GM19193 (cell line): ENCODE data around the gene CD164L2.

Experiments
- POLR2A ChIP-seq: IDR thresholded peaks from 4 replicates; pipeline ENCODE4 v1.6.1; 2011; ENCODE audit not compliant: insufficient read depth, insufficient read length; ENCODE audit errors: extremely low read depth

CD164L2 gene

DNA sequence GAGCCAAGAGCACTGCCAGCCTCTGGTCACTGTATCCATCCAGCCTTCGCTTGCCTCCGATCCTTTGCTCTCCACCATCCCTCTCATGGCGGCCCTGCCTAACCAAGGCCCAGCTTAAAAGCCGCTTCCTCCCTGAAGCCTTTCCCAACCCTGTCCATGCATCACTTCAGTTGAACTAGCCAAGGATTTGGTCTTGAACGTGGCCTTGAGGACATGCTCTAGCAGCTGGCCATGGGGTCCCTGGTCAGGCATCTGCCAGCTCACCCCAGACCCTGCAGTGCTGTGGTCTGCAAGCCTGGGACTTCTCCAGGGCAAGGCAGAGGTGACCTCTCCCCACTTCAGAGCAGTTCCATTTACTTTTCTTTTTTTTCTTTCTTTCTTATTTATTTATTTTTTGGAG, 46.4 kb downstream of the CD164L2 start:
- no peak for TF ChIP-seq POLR2A

DNA sequence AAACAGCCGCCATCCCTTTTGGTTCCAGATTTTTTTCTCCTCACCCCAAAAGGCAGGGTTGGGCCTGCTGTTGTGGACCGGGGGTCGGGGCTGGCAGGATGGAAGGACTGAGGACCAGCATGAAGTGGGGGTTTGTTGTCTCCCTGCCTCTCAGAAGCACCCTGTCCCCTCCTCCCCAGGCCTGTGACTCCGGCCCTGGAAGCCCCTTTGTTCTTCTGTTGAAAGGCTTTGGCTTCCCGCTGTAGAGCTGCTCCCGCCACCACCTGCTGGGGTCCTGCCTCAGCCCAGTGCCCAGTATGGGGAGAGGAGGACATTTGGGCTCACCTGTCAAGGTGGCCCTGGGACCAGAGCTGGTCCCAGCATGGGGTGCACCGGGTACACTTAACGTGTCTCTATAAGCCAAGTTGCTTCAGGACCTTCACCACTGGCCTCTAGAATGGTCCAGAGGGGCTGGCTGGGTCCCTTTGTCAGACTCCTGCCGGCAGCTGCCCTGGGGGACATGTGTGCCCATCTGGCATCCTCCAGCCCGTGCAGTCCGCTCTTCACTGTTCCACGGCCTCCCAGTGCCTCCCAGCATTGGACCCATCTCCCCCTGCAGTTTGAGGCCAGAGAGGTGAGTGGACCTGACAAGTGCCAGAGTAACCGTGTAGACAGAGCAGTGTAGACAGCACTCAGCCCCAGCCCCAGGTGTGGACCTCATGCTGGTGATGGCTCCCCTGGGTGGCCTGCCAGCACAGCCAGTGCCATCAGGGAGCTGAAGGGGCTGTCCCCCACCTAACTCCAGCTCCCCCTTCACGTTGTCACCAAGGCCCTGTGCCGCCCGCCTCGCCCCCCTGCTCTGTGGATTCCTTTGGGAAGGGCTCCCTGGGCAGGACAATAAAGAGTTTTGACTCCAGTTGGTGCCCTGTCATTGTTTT, 47.4 kb downstream of the CD164L2 start:
- no peak for TF ChIP-seq POLR2A

DNA sequence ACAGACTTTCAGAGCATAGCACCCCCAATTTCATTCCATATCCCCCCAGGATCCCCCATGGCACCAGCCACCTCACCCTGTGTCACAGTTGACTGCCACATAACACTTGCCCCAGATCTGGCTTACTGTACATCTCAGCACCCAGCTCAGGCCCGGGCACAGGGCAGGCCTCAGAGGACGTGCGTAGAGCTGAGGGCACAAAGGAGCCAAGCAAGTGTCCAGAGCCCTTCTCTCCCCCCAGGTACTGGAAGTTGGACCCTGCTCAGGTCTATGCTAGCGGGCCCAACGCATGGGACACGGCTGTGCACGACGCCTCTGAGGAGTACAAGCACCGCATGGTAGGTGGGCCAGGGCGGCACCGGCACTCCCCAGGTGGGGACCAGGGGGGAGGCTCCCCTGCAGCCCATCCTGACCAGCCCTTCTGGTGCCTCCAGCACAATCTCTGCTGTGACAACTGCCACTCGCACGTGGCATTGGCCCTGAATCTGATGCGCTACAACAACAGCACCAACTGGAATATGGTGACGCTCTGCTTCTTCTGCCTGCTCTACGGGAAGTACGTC, 49.3 kb downstream of the CD164L2 start:
- TF ChIP-seq POLR2A: no peak

DNA sequence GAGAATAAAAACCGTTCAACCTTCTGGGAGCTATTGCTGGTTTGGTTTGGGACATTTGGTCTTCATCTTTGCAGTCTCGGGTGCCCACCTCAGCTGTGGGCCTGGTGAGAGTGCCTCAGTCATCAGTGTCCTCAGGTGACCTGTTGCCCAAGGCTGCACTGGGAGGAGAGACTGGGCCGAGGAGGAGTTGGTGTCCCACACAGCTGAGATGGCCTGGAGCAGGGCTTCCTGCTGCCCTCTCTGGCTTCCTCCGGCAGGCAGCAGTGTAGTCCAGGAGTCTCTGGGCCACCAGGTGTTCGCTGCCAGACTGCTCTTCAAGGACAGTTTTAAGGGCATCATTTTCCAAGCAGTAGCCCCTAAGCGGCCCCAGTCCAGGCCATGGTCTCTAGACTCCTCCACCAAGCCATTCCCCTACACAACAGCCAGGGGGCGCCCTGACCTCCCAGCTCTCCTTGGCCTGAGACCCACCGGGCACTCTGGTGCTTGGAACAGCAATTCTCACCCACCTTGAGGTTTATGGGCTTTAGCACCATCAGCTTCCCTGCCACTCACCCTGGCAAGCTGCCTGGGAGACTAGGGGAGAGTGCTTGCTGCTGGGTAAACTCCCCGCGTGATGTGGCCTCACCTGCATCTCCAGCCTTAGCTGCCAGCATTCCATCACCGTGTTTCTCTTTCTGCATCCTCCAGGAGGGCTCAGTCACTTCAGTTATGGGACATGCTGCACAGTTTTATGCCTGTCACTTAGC, 50.4 kb downstream of the CD164L2 start:
- TF ChIP-seq POLR2A: no peak

DNA sequence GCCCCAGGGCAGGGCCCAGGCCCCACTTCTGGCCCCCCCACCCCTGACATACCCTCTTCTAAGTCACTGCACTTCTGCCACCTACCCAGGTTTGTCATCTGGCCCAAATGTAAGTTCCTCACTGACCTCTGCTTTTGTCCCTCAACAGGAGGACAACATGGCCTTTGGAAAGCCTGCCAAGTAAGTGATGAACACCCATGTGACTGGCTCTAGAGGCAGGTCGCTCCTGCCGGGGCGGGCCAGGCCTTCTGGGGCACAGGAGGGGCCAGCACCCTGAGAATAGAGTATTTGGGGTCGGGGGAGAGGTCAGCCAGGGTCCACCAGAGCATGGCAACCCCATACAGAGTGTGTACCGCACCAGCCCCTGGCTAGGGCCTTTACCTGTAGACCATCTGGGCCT, 51.2 kb downstream of the CD164L2 start:
- no peak for TF ChIP-seq POLR2A

DNA sequence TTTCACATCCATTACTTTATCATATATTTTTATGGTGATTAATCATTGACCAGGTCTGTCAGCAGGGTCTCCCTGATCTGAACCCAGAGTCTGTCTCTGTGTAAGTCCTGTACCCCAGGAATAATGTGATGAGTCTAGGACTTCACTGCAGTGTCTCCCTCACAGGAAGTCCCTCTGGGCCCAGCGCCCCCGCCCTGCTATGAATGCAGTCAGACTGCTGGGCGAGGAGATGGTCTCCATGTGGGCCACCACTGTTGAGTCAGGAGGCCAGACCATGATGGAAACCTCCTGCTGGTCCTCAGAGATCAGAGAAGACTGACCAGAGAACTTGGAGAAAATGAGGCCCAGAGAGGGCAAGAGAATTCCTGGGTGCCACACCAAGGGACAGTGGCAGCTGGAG, 51.7 kb downstream of the CD164L2 start:
- no peak for TF ChIP-seq POLR2A

DNA sequence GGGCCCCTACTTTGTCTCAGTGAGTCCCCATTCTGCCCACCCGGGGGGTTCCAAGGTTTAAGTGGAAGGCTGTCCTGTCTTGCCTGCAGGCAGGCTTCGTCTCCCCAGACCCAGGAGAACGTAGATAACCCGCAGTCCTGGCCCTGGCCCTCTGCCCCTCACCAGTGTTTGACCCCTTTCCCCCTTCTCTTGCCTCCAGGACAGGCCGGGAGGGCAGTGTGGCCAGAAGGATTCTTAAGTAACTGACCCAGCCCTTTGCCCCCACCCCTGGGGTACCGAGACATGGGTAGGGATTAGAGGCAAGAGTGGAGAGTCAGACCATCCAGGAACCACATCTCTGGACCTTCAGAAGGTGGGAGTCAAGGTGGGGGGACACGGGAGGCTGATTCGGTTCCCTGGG, 52.3 kb downstream of the CD164L2 start:
- TF ChIP-seq POLR2A: no peak
